DMS79 treated with DMSO at 0.1 percent for 48 hours (cell line): ENCODE results near the gene TRDMT1.

Experiments used
- DNase-seq: peaks from one replicate; lab custom pipeline; 2025; lab: John Stamatoyannopoulos, UW

Gene TRDMT1

DNA sequence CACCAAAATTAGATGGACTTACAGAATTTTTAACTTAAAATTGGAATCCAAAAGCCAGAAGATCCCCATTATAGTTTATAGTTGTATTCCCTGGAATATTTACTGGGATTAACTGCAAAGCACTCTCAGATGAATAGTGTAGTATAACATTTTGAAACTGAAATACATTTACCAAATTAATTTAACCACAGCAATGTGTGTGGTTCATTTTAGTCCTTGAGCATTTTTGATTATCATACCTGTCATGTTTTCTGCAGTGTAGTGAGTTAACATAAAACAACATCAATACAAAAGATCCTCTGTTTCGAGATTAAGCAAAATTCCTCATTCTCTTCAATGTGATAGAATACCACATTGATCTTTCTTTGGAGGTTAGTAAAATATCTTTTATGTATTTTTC, 30.3 kb upstream of the TRDMT1 start:
- no peak for DNase-seq

DNA sequence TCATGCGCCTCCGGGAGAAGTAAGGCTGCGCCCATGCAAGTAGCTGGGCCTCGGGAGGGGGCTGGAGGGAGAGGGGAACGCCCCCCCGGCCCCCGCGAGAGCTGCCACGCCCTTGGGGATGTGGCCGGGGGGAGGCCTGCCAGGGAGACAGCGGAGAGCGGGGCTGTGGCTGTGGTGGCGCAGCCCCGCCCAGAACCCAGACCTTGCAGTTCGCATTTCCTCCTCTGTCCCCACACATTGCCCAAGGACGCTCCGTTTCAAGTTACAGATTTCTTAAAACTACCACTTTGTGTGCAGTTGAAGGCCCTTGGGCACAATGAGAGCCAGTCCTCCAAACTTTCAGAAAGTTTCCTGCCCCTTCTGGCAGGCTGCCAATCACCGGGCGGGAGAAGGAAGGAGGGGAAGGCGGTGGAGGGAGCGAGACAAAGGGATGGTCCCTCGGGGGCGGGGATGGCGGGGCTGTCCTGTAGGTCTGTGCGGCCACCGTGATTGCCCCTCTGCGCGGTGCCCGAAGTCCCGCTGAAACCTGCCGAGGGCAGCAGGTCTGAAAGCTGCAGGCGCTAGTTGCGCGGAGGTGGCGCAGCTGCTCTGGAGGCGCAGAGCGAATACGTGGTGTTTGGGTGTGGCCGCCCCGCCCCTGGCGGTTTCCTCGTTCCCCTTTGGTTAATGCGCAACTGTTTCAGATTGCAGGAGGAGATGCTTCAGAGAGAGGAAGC, 28.7 kb upstream of the TRDMT1 start:
- peak; percentile 11 for DNase-seq

DNA sequence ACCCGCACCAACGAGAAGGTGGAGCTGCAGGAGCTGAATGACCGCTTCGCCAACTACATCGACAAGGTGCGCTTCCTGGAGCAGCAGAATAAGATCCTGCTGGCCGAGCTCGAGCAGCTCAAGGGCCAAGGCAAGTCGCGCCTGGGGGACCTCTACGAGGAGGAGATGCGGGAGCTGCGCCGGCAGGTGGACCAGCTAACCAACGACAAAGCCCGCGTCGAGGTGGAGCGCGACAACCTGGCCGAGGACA, 28.2 kb upstream of the TRDMT1 start:
- no peak for DNase-seq

DNA sequence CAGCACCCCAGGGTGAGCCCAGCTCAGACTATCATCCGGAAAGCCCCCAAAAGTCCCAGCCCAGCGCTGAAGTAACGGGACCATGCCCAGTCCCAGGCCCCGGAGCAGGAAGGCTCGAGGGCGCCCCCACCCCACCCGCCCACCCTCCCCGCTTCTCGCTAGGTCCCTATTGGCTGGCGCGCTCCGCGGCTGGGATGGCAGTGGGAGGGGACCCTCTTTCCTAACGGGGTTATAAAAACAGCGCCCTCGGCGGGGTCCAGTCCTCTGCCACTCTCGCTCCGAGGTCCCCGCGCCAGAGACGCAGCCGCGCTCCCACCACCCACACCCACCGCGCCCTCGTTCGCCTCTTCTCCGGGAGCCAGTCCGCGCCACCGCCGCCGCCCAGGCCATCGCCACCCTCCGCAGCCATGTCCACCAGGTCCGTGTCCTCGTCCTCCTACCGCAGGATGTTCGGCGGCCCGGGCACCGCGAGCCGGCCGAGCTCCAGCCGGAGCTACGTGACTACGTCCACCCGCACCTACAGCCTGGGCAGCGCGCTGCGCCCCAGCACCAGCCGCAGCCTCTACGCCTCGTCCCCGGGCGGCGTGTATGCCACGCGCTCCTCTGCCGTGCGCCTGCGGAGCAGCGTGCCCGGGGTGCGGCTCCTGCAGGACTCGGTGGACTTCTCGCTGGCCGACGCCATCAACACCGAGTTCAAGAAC, 27.7 kb upstream of the TRDMT1 start:
- no peak for DNase-seq

DNA sequence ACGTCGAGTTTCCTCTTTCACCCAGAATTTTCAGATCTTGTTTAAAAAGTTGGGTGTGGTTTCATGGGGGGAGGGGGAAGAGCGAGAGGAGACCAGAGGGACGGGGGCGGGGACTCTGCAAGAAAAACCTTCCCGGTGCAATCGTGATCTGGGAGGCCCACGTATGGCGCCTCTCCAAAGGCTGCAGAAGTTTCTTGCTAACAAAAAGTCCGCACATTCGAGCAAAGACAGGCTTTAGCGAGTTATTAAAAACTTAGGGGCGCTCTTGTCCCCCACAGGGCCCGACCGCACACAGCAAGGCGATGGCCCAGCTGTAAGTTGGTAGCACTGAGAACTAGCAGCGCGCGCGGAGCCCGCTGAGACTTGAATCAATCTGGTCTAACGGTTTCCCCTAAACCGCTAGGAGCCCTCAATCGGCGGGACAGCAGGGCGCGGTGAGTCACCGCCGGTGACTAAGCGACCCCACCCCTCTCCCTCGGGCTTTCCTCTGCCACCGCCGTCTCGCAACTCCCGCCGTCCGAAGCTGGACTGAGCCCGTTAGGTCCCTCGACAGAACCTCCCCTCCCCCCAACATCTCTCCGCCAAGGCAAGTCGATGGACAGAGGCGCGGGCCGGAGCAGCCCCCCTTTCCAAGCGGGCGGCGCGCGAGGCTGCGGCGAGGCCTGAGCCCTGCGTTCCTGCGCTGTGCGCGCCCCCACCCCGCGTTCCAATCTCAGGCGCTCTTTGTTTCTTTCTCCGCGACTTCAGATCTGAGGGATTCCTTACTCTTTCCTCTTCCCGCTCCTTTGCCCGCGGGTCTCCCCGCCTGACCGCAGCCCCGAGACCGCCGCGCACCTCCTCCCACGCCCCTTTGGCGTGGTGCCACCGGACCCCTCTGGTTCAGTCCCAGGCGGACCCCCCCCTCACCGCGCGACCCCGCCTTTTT, 26.9 kb upstream of the TRDMT1 start, which contains the start of gene VIM:
Gene VIM, plus strand, starts transcription at position 151 of the 925 bp plus-strand sequence. CDS start 1,182 bp downstream, outside the sequence.
- DNase-seq: no peak

DNA sequence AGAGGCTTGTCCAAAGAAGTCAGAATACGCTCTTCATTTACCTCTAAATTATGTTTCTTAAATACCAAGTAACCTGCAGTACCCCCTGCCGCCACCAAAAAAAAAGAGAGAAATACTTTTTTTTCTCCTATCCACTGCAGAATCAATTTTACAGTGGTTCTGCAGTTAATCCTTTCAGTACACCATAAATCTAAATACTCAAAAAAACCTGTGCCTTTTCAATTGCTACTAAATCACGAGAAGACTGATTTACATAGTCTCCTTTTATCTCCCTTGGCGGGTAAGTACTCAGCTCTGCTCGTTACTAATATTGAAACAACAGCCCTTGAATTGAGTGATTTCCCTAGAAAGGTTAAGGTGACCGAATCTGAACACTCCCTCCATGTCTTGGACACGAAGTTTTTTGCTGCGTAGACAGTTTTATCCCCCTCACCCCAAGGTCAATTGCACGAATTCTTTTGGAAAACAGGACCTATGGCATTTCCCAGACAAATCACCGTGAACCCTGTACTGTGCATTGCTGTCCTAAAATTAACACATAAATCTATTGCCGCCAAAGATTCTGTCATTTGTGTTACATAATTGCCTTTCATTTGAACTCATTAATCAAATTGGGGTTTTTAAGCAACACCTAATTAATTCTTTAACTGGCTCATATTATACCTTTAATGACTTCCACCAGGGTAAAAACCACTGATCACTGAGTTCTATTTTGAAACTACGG, 26.1 kb upstream of the TRDMT1 start:
- no peak for DNase-seq

DNA sequence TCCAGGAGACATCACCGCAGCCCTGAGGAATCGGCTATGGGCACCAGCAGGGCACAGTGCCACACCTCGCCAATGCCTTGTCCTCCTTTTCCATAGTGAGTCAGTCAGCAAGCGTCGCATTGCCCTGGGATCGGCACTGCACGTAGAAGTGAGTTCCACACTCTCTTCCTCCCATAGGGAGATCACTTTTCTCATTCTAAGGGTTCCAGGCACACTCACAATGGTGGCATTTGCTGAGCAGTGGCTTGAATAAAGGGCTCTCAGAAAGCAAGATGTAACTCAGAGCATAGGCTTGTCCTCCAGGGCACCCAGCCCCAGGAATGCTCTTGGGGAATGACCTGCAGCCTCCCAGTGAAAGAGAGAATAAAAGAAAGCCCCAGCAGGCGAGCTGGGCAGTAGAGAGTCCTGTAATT, 25.4 kb upstream of the TRDMT1 start:
- DNase-seq: no peak

DNA sequence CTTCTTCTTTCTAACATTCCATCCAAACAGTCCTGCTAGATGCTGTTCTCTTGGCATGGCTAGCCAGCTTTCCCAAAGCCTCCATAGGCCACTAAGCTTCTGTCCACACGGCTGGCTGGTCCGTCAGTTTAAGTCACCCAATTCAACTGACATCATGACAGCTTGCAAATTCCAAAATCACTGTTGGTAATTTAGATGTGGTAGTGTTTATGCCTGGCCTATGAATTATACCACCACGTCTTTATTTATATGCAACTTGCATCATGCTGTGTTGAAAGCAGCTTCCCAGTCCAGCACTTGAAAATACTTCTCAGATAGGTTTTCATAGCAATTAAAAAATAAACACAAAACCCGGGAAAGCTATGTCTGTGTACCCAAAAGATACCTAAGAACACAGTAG, 24.3 kb upstream of the TRDMT1 start:
- DNase-seq: no peak

DNA sequence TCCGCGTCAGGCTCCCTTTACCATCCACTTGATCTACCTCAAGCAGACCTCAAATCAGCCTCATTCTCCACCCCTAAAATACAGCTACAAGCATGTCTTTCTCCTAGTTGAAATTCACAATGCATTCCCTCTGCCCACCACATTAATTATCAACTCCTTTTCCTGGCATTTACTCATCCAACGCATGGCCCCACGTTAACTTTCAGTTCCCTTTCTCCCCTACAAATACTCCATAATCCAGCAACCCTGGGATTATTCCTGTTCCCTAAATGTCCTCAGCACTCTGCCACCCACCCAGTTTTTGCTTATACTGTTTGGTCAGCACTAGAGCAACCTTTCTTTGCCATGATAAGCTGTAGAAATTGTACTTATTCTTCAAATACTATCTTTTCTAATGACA, 20.9 kb upstream of the TRDMT1 start:
- no peak for DNase-seq

DNA sequence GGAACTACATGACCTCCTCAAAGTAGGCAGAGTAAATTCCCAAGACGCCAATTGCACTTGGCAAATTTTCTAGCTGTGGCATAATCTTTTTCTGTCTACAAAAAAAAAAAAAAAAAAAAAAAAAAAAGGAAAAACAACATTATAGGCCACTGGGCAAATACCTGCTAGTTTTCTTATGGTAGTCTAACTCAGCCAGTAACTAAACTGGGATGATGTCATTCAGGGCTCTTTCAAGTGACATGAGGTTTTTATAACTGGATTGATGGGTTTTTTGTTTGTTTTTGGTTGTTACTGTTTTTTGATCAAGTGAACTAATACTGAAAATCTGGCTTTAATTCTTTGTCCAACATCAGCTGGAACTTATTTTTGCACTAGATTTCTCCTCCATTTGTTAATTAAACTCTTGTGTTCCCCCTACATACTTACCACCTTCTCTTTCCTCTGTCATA, 19.2 kb upstream of the TRDMT1 start:
- DNase-seq: no peak

DNA sequence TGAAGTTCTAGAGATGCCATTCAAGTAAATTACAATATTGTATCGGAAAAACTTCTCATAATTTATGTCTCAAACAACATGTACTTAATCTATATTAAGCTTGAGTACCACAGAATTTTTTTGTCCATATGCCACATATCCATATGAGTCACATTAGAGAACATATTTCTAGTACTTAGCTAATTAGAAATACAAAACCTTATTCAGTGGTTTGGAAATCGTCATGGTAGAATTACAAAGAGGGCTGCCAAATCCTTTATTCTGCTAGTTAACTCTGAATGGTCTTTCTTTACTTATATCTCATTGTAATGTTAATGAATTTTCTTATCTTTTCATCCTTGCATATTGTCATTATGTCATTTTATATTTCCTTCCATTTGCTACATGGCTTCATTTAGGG, 17.6 kb upstream of the TRDMT1 start:
- peak; percentile 14 for DNase-seq

DNA sequence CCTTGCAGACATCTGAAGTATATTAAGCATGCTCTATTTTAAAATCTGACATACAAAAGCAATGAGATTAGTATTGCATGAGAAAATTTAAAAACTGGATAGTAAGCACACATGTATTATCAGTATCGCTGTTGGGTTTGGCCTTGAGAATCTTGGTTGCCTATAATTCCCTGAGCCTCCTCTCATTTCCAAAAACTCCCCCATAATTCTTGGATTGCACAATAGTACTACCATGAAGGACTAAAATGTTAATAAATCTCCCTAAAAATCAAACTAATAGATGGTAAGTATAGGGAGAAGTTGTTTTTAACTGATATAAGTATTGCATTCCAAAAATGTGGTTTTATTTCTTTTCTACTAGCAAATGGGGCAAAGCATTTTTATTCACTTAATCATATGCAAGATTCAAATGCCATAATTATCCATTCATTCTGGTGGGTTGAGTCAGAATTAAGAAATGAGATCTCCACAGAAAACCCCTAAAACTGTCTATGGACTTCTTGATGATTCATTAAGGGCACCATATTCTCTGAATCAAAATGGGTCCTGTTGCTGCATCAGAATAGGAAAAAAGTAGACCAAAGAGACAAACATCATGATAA, 16.3 kb upstream of the TRDMT1 start:
- DNase-seq: no peak

DNA sequence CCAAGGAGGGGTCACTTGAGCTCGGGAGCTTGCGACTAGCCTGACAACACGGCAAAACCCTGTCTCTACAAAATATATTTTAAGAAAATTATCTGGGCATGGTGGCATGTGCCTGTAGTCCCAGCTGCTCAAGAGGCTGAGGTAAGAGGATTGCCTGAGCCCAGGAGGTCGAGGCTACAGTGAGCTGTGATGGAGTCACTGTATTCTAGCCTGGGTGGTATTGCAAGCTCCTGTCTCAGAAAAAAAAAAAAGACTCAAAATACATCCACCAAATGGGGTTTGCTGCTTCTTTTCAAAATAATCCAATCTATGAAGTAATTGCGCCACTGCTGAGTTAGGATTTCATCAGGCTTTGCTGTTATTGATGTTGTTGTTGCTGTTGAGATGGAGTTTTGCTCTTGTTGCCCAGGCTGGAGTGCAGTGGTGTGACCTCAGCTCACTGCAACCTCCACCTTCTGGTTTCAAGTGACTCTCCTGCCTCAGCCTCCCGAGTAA, 15.5 kb upstream of the TRDMT1 start:
- no peak for DNase-seq

DNA sequence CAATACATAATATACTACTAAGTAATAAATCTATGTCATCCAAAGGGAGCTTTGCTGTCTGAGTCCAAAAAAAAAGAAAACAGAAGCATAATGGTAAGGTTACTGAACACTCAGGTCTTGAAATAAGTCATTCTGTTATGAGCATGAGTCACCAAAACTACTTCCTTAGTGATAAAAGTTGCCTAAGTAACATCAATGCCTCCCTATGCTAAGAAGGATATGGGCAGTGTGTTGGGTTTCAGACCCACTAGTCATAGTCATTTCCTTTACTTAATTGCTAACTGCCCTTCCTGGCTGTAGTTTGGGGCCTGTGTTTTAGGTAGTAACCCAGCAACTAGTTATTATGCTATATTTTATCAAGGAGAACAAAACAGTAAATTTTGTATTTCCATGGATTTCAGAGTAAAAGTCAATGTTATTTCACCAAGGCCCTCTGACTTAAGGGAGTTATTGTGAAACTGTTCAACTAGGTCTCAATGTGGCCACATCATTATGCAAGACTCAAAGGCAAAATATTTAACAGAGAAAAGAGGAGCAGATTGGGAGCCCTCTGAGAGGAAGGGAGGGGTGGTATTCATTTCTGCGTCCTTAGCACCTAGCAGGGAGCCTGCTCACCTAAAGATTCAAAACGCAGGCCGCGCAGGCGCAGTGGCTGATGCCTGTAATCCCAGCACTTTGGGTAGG, 14.9 kb upstream of the TRDMT1 start:
- DNase-seq: no peak

DNA sequence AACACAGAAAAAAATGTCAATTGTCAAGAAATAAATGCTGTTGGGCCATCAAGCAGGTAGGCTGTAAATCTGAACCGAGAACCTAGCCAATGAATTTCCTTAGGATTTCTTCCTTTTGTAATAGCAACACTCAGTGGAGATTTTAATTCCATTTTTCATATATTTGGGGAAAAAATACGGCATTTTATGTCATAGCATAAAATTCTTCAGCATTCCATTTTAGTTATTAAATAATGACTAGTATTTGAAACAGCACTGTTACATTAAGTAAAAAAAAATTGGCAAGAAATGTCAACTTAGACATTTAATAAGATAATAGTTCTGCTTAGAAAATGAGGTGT, 14.3 kb upstream of the TRDMT1 start:
- no peak for DNase-seq

DNA sequence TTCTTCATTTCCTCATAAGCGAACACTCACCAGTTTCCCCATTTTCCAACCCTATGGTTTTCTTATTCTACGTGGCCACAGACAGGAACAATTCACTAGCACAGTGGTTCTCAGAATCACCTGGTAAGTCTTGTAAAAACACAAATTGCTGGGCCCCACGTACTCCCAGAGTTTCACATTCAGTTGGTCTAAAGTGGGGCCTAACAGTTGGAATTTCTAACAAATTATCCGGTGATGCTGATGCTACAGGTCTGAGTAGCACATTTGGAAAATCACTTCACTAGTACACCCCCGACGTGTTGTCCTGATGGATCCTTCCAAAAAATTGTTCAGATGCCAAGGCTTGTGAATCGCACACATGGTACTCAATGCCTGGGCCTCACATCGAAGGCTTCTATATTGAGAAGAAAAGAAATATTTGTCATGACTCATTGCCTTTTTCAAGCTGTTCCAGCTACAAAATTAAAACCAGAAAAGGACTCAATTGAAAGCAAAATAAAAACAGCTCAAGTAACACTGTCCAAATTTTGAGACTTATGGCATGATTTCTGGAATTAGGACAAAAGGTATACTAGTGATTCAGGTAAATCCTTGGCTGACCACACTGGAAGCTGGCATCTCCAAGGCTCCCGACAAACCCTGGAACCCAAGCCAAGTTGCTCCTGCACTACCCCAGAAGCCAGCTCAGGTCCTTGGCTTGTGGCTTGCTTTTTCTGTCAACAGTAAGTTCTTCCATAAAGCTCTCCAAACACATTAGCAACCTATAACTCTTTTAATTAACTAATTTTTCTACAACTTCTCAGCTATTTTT, 13.7 kb upstream of the TRDMT1 start:
- DNase-seq: no peak

DNA sequence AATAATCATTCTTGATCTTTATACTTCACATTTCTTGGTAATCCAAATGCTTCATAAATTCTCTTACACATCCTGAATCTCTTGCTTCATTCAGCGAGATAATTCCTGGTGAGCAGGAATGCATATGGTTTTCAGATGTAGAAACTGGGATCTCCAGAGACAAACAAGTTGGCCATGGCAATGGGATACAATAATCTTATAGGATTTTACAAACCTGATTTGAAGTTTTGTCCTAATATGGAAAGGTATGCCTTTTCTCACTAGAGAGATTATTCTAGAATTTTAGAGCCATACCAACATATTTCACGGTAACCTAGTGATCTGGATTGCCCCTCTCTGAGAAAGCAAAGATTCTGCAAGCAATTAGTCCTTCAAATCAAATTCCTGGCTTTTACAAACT, 13.1 kb upstream of the TRDMT1 start:
- no peak for DNase-seq

DNA sequence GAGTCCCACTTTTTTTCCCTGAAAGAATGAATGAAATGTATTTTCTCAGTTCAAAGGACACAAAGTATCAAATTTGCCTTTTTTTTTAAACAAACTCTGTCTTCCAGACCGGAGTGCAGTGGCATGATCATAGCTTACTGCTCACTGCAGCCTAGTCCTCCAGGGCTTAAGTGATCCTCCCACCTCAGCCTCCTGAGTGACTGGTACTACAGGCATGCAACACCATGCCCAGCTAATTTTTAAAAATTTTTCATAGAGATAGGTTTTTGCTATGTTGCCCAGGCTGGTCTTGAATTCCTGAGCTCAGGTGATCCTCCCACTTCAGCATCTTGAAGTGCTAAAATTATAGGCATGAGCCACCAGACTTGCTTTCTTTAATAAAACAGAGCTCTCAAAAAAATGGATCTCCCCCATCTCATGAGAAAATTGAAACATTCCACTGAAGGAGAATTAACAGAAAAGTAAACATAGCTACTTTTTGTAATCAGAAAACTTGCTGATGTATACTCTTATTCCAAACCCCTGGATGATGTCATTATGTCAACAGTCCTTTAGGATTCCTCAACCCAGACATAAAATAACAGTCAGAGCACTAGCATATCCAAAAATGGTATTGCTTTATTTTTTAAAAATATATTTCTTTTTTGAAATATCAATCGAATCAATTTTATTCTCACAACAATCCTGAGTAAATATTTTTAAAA, 12.3 kb upstream of the TRDMT1 start:
- no peak for DNase-seq

DNA sequence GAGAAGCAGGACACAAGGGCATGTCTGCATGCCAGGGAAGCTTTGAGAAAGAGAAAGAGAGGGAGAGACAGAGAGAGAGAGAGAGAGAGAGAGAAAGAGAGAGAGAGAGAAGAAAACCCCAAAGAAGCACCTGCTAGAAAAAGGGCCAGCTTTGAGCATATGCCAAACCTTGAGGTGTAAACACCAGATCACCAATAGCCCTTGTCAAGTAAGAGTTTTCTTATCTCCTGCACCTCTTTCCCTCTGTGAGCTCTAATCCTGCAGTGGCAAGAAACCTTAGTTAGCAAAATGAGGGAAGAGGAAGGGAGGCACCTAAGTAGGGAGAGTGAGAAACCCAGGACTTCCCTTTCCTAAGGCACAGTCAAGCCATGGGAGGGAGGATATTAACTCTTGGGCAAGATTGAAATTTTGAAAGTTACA, 11.3 kb upstream of the TRDMT1 start:
- no peak for DNase-seq

DNA sequence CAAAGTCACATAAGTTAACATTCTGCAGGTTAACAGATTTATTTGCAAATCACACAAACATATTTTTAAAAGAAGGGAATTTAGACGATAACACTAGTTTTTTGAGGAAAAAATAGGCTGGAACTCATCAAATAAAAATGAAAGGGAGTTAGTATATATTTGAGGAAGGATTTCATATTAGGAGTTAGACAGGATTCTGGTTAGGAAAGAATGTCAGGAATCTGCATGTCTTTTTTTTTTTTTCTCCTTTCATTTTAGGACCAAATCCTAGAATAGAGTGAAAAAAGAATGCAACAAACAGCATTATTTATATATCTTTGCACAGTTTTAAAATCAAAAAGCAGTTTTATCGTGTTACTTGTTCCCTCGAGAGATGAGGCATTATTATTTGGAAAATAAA, 8.9 kb upstream of the TRDMT1 start:
- DNase-seq: no peak
